ENCODE measurements around the gene B3GAT1. TPM values are rescaled to one million over a fixed set of nuclear protein-coding genes. Genes with fewer than 3 reads are reported as not detected.
"Not testable (repeated sequence)": the region's sequence is repeated elsewhere in the genome, so short reads cannot be mapped to it uniquely, and the experiment has no call there.

Gene B3GAT1
- under 1 TPM; 0.17 to 0.18 TPM for total RNA-seq
- total RNA-seq, result 0.23 to 1.2 reads per million in 2 donors

- H3K36me3 Mint-ChIP-seq (ENCODE audit: low read depth), result peaks cover 5% of the 10 kb centered on the region
- H3K27me3 Mint-ChIP-seq, result peaks cover 68% of the 10 kb centered on the region
- no peak for DNase-seq
- peak within 1 kb of the TSS; percentile 90 for H3K4me3 Mint-ChIP-seq
- H3K4me1 Mint-ChIP-seq, result peaks cover 25% of the 10 kb centered on the region
- no peaks in the 10 kb centered on the region for H3K9me3 ChIP-seq (ENCODE audit: control insufficient read depth, low read length, poor library complexity, severe bottlenecking)
- no peak within 1 kb of the TSS for H3K27ac Mint-ChIP-seq
- ATAC-seq, result peak; percentile 44
Measured at GRCh38 chr11:134412203-134413042, at the start of gene B3GAT1. Gene B3GAT1, minus strand, starts transcription at chr11:134412242. Its CDS starts 24,583 bp downstream, at chr11:134387659.

- no peak overlapping the region for H3K4me3 Mint-ChIP-seq
- H3K9me3 ChIP-seq (ENCODE audit: control insufficient read depth, low read length, poor library complexity, severe bottlenecking), result peaks cover 1% of the 10 kb centered on the region
- no peak overlapping the region for H3K27ac Mint-ChIP-seq
- H3K36me3 Mint-ChIP-seq (ENCODE audit: low read depth), result no peaks in the 10 kb centered on the region
- DNase-seq, result no peak
- H3K4me1 Mint-ChIP-seq, result no peaks in the 10 kb centered on the region
- H3K27me3 Mint-ChIP-seq, result peaks cover 41% of the 10 kb centered on the region
- ATAC-seq, result no peak
Measured at GRCh38 chr11:134461621-134462020, 49.6 kb upstream of the B3GAT1 start.

GRCh38 chr11:134460881-134461280 lies 48.8 kb upstream of the B3GAT1 start:
- no peak overlapping the region for H3K4me3 Mint-ChIP-seq
- no peak for ATAC-seq
- no peaks in the 10 kb centered on the region for H3K36me3 Mint-ChIP-seq (ENCODE audit: low read depth)
- no peak overlapping the region for H3K27ac Mint-ChIP-seq
- peaks cover 3% of the 10 kb centered on the region for H3K9me3 ChIP-seq (ENCODE audit: control insufficient read depth, low read length, poor library complexity, severe bottlenecking)
- no peaks in the 10 kb centered on the region for H3K4me1 Mint-ChIP-seq
- no peak for DNase-seq
- peaks cover 35% of the 10 kb centered on the region for H3K27me3 Mint-ChIP-seq

GRCh38 chr11:134460062-134460561 lies 48.1 kb upstream of the B3GAT1 start:
- DNase-seq (no peak), ATAC-seq (no peak)
- H3K36me3 Mint-ChIP-seq (ENCODE audit: low read depth), result peaks cover under 1% of the 10 kb centered on the region
- H3K9me3 ChIP-seq (ENCODE audit: control insufficient read depth, low read length, poor library complexity, severe bottlenecking), result peaks cover 3% of the 10 kb centered on the region
- no peak overlapping the region for H3K4me3 Mint-ChIP-seq
- peaks cover 27% of the 10 kb centered on the region for H3K27me3 Mint-ChIP-seq
- H3K27ac Mint-ChIP-seq, result no peak overlapping the region
- no peaks in the 10 kb centered on the region for H3K4me1 Mint-ChIP-seq

- H3K36me3 Mint-ChIP-seq (ENCODE audit: low read depth), result peaks cover 4% of the 10 kb centered on the region
- H3K4me3 Mint-ChIP-seq, result no peak overlapping the region
Measured at GRCh38 chr11:134459246-134460061, 47.4 kb upstream of the B3GAT1 start.

GRCh38 chr11:134457411-134458007 lies 45.5 kb upstream of the B3GAT1 start:
- H3K4me3 Mint-ChIP-seq; ATAC-seq; H3K36me3 Mint-ChIP-seq (ENCODE audit: low read depth); H3K9me3 ChIP-seq (ENCODE audit: control insufficient read depth, low read length, poor library complexity, severe bottlenecking); H3K4me1 Mint-ChIP-seq; H3K27ac Mint-ChIP-seq; DNase-seq: not testable (repeated sequence)
- H3K27me3 Mint-ChIP-seq, result peaks cover 25% of the 10 kb centered on the region

More at GRCh38 chr11:134459246-134460061, 47.4 kb upstream of the B3GAT1 start:
- H3K9me3 ChIP-seq (ENCODE audit: control insufficient read depth, low read length, poor library complexity, severe bottlenecking), result peaks cover 3% of the 10 kb centered on the region
- DNase-seq (no peak), ATAC-seq (no peak)
- Mint-ChIP-seq H3K27ac (no peak overlapping the region), H3K27me3 (peaks cover 20% of the 10 kb centered on the region), H3K4me1 (no peaks in the 10 kb centered on the region)

- Mint-ChIP-seq H3K27ac (no peak overlapping the region), H3K4me3 (no peak overlapping the region), H3K27me3 (peaks cover 16% of the 10 kb centered on the region), H3K36me3 (ENCODE audit: low read depth) (peaks cover 4% of the 10 kb centered on the region), H3K4me1 (no peaks in the 10 kb centered on the region)
- no peak for DNase-seq
- H3K9me3 ChIP-seq (ENCODE audit: control insufficient read depth, low read length, poor library complexity, severe bottlenecking), result peaks cover 3% of the 10 kb centered on the region
- no peak for ATAC-seq
Measured at GRCh38 chr11:134455516-134455915, 43.5 kb upstream of the B3GAT1 start.

- Mint-ChIP-seq H3K27me3 (peaks cover 16% of the 10 kb centered on the region), H3K4me3 (no peak overlapping the region), H3K4me1 (no peaks in the 10 kb centered on the region), H3K36me3 (ENCODE audit: low read depth) (peaks cover 4% of the 10 kb centered on the region), H3K27ac (no peak overlapping the region)
- ATAC-seq (no peak), DNase-seq (no peak)
- H3K9me3 ChIP-seq (ENCODE audit: control insufficient read depth, low read length, poor library complexity, severe bottlenecking), result peaks cover 3% of the 10 kb centered on the region
Measured at GRCh38 chr11:134454146-134454690, 42.2 kb upstream of the B3GAT1 start.

DNA sequence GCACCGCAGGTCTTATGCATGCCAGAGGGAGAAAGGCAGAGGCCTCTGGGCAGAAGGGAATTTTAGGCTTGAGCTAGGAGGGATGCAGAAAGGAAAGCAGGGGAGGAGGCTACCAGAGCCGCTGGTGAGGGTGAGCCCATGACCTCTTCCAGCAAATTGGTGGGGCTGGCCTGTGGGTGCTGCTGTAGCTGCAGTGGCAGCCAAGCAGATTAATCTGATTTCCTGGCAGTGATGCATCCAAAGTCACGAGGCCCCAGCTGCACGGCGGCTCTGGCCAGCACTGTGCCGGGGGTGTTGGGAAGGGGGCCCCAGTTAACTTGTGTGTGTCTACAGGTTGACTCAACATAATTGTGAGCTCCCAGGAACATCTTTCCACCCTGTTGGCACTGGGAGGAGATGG lies 41.4 kb upstream of the B3GAT1 start:
- H3K9me3 ChIP-seq (ENCODE audit: control insufficient read depth, low read length, poor library complexity, severe bottlenecking), result peaks cover 3% of the 10 kb centered on the region
- DNase-seq (no peak), ATAC-seq (no peak)
- Mint-ChIP-seq H3K27ac (no peak overlapping the region), H3K36me3 (ENCODE audit: low read depth) (peaks cover 4% of the 10 kb centered on the region), H3K27me3 (peaks cover 16% of the 10 kb centered on the region), H3K4me1 (no peaks in the 10 kb centered on the region), H3K4me3 (no peak overlapping the region)

DNA sequence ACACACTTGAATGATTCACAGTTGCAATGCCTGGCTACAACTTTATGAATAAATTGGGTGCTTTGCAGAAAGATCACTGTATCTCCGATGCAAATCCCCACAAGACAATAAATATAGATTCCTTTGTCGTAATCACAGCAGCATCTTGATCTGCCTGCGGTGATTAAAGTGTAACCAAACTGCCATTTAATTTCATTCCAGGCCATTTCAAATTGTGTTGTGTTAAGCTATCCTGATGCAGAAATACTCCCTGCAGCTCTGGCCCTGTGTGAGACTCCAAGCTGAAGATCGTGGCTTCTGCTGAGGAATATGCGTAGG lies 40.8 kb upstream of the B3GAT1 start:
- ATAC-seq (no peak), DNase-seq (no peak)
- Mint-ChIP-seq H3K27me3 (peaks cover 22% of the 10 kb centered on the region), H3K27ac (no peak overlapping the region), H3K4me1 (no peaks in the 10 kb centered on the region), H3K36me3 (ENCODE audit: low read depth) (peaks cover 4% of the 10 kb centered on the region), H3K4me3 (no peak overlapping the region)
- peaks cover 3% of the 10 kb centered on the region for H3K9me3 ChIP-seq (ENCODE audit: control insufficient read depth, low read length, poor library complexity, severe bottlenecking)

- H3K36me3 Mint-ChIP-seq (ENCODE audit: low read depth), result peaks cover 4% of the 10 kb centered on the region
- no peak overlapping the region for H3K4me3 Mint-ChIP-seq
- H3K4me1 Mint-ChIP-seq, result no peaks in the 10 kb centered on the region
- peaks cover 3% of the 10 kb centered on the region for H3K9me3 ChIP-seq (ENCODE audit: control insufficient read depth, low read length, poor library complexity, severe bottlenecking)
- ATAC-seq (no peak), DNase-seq (no peak)
- H3K27me3 Mint-ChIP-seq, result peaks cover 25% of the 10 kb centered on the region
- H3K27ac Mint-ChIP-seq, result no peak overlapping the region
Measured at GRCh38 chr11:134452026-134452837, 40.2 kb upstream of the B3GAT1 start.

DNA sequence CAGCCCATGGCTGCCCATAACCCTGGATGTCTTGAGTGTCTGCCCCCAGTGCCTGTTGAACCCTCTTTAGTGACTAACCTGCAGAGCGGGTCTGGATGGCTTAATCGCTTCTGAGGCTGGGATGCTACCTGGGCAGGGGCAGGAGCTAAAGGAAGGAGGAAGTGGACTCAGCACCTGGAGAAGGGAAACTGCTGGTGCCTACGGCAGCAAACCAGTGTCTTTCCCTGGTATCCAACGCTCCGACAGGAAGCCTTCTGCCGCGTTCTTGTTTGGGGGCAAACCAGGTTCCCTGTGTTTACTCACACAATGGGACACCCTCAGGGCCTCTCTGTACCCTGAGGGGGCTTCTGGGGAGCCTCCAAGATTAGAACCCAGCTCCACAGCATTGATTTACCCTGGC lies 38.1 kb upstream of the B3GAT1 start:
- ATAC-seq (no peak), DNase-seq (no peak)
- H3K27ac Mint-ChIP-seq, result no peak overlapping the region
- H3K9me3 ChIP-seq (ENCODE audit: control insufficient read depth, low read length, poor library complexity, severe bottlenecking), result no peaks in the 10 kb centered on the region
- no peak overlapping the region for H3K4me3 Mint-ChIP-seq
- H3K27me3 Mint-ChIP-seq, result peaks cover 25% of the 10 kb centered on the region
- peaks cover 4% of the 10 kb centered on the region for H3K36me3 Mint-ChIP-seq (ENCODE audit: low read depth)
- no peaks in the 10 kb centered on the region for H3K4me1 Mint-ChIP-seq

Measured in T-helper 17 cell (primary cell).